ENCODE measurements around the gene PCBP2. TPM values are rescaled to one million over a fixed set of nuclear protein-coding genes. Genes with fewer than 3 reads are reported as not detected.

Gene PCBP2
- total RNA-seq, 1 experiment from 2014 or later = 856 TPM

DNA sequence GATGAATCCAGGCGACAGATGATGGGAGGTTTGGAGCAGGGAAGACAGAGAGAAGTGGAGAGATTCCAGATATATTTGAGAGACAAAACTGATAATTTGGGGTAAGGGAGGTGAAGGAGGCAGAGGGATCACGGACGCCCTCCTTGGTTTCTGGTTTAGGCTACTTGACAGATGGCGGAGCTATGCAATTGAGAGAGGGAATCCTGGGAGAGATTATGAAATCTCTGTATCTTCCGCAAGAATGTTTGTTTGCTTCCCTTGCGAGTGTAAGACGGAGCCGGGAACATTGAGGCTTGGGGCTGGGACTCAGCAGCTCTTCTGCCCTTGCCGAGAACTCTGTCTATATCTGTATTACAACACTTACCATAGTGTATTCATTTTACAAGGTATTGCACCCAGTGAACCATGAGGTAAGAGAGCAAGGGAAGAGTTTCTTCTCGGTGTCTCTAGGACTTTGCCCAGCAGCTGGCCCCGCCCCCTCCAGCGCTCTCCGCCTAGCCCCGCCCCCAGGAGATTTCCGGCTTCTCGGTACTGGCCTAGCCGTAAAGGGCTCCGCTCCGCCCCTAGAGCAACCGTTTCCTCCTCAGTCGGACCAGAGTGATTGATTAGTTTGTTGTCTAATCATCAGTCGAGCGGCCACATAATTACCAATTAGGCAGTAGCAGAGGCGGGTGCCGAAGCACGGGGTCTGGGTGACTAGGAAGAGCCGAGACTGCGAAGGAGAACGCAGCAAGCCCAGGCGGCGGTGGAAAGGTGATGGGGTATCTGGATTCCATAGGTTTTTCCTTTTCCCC is 10.7 kb upstream of the PCBP2 start, which contains the start of gene PRR13:
Gene PRR13, plus strand, starts transcription at position 695 of the 794 bp plus-strand sequence. CDS start 981 bp downstream, outside the sequence.
- POLR2A ChIA-PET = interaction anchor here (0.9 to 1.4 kb wide), 13 partner anchors 8 to 394 kb away, joined by 3 to 21 read pairs (median 5); partner anchors contain the start of genes AAAS and TARBP2
- TF ChIP-seq CEBPB (IDR thresholded peaks at IDR 0.05; ENCODE audit: low read depth) = peak; percentile 92
- peak; percentile 95 for TF ChIP-seq SP1 (IDR thresholded peaks at IDR 0.05; ENCODE audit: low read depth)
- no peak for TF ChIP-seq EZH2phosphoT487 (IDR thresholded peaks at IDR 0.05; ENCODE audit: borderline replicate concordance)
- peak; percentile 95 for TF ChIP-seq POLR2A (IDR thresholded peaks at IDR 0.05; ENCODE audit: borderline replicate concordance, extremely low read depth, insufficient read depth, insufficient read length)
- TF ChIP-seq, protein P1, sequence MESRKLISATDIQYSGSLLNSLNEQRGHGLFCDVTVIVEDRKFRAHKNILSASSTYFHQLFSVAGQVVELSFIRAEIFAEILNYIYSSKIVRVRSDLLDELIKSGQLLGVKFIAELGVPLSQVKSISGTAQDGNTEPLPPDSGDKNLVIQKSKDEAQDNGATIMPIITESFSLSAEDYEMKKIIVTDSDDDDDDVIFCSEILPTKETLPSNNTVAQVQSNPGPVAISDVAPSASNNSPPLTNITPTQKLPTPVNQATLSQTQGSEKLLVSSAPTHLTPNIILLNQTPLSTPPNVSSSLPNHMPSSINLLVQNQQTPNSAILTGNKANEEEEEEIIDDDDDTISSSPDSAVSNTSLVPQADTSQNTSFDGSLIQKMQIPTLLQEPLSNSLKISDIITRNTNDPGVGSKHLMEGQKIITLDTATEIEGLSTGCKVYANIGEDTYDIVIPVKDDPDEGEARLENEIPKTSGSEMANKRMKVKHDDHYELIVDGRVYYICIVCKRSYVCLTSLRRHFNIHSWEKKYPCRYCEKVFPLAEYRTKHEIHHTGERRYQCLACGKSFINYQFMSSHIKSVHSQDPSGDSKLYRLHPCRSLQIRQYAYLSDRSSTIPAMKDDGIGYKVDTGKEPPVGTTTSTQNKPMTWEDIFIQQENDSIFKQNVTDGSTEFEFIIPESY (IDR thresholded peaks at IDR 0.05; ENCODE audit: extremely low read depth, insufficient replicate concordance, low read length) = no peak
- TF ChIP-seq SIN3A (IDR thresholded peaks at IDR 0.05; ENCODE audit: low read depth) = peak; percentile 91
- peak; percentile 48 for TF ChIP-seq YY1 (IDR thresholded peaks at IDR 0.05; ENCODE audit: extremely low read depth, insufficient replicate concordance, low read depth, low read length)
- no peak for TF ChIP-seq ZNF274 (IDR thresholded peaks at IDR 0.05; ENCODE audit: low read depth, low read length)
- TF ChIP-seq, protein P2, sequence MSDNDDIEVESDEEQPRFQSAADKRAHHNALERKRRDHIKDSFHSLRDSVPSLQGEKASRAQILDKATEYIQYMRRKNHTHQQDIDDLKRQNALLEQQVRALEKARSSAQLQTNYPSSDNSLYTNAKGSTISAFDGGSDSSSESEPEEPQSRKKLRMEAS (IDR thresholded peaks at IDR 0.05) = peak; percentile 13; the same call in 1 of the 2 replicates
- TF ChIP-seq POLR2AphosphoS5 (IDR thresholded peaks at IDR 0.05; ENCODE audit: low read depth, low read length) = peak; percentile 99
- peak; percentile 98 for ATAC-seq
- RAD21 ChIA-PET (ENCODE audit: low non-redundant PET in 1 of 2, low total read pairs in 2 of 2, uncharacterized antibody in 2 of 2, unreplicated experiment in 2 of 2) = no interaction called here
- Histone ChIP-seq H3K4me2 (ENCODE audit: low read length) (peak within 1 kb of the TSS; percentile 98), H3K36me3 (ENCODE audit: control insufficient read depth in 1 of 2, insufficient read depth in 2 of 2, low read length in 2 of 2) (peaks cover 17 to 23% of the 10 kb centered on the region in 2 experiments), H3K27me3 (ENCODE audit: insufficient read depth, low read length) (no peaks in the 10 kb centered on the region), H3K9ac (ENCODE audit: low read length) (peak within 1 kb of the TSS; percentile 98), H4K20me1 (ENCODE audit: insufficient read depth) (0 out of 2 replicates have a peak, but pooled peaks cover 3% of the 10 kb centered on the region), H3K9me3 (ENCODE audit: control insufficient read depth in 1 of 2, insufficient read depth in 1 of 2, low read depth in 1 of 2, low read length in 2 of 2) (no peaks in the 10 kb centered on the region), H3K4me1 (ENCODE audit: control insufficient read depth in 1 of 2, insufficient read depth in 2 of 2, low read length in 2 of 2) (peaks cover 10 to 30% of the 10 kb centered on the region in 2 experiments; a peak in 3 of 4 replicates), H2AFZ (ENCODE audit: low read depth, low read length, poor library complexity, severe bottlenecking) (no peak within 1 kb of the TSS), H3K9me2 (ENCODE audit: insufficient read depth) (no peaks in the 10 kb centered on the region), H3K4me3 (replicated peaks in 1 of 2; ENCODE audit: low read depth in 1 of 2, low read length in 2 of 2) (peak within 1 kb of the TSS; percentile 96 to 98), H3K27ac (ENCODE audit: low read depth, low read length) (peak within 1 kb of the TSS; percentile 82), H3K79me2 (ENCODE audit: insufficient read depth, low read length) (peaks cover 39% of the 10 kb centered on the region)
- intact Hi-C loops (cut with micrococcal nuclease) = no loop called here
- CTCF ChIA-PET = interaction anchor here (0.5 to 1.8 kb wide), 4 partner anchors 10 to 89 kb away, joined by 3 to 14 read pairs (median 4); no protein-coding TSS in a partner anchor
- TSS peak; percentile 100 for BruUV-seq (replicated peaks)
- DNase-seq (ENCODE audit: low read depth, low spot score) = peak; percentile 99
